ENCODE results near the gene NAALADL2.

GRCh38 chr3:175457301-175457700 lies 598.2 kb downstream of the NAALADL2 start:
- TF ChIP-seq, protein P1, sequence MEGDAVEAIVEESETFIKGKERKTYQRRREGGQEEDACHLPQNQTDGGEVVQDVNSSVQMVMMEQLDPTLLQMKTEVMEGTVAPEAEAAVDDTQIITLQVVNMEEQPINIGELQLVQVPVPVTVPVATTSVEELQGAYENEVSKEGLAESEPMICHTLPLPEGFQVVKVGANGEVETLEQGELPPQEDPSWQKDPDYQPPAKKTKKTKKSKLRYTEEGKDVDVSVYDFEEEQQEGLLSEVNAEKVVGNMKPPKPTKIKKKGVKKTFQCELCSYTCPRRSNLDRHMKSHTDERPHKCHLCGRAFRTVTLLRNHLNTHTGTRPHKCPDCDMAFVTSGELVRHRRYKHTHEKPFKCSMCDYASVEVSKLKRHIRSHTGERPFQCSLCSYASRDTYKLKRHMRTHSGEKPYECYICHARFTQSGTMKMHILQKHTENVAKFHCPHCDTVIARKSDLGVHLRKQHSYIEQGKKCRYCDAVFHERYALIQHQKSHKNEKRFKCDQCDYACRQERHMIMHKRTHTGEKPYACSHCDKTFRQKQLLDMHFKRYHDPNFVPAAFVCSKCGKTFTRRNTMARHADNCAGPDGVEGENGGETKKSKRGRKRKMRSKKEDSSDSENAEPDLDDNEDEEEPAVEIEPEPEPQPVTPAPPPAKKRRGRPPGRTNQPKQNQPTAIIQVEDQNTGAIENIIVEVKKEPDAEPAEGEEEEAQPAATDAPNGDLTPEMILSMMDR (IDR thresholded peaks at IDR 0.05; ENCODE audit: low read length) = no peak
- no peak for TF ChIP-seq EZH2 (IDR thresholded peaks at IDR 0.05; ENCODE audit: borderline replicate concordance, low read length)

Data from OCI-LY1 (cell line).